Measurements from ENCODE around the gene ITGB4.

Gene ITGB4

DNA sequence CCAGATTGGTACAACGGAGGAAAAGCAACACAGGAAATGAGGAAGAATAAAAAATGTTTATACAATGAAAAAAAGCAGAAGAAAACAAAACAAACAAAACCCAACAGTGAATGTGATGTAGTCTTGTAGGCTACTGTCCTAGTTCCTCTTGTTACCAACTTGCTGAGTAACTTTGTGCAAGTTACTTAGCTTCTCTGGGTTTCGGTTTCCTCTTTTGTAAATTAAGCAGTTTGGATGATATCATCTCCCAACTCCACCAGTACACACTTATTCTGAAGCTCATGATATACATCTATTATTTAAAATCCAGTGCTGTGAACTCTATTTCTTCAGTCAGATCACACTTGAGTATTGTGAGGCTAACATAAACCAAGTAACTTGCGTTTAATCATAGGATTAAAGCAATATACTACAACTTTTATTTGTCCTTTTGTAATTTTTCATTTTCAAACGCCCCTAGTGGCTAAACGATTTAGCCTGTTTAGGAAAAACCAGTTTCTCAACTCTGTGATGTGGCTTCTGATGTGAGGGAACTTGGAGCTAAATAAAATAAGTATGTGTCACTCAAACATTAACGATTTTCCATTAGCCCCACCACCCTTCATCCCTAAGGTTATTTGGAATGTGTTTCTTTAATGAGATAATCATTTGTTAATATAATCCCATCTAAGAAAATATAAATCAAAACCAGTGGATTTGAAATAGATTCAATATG, 62.0 kb downstream of the ITGB4 start:
- in situ Hi-C loops (cut with HindIII; ENCODE audit: low sequenced_read_pairs), result loop anchor here (10.0 kb wide), 1 partner anchor 62 kb away; the partner anchor contains the start of gene UNC13D

- in situ Hi-C loops (cut with HindIII; ENCODE audit: low sequenced_read_pairs), result loop anchor here (10.0 kb wide), 1 partner anchor 61 kb away; the partner anchor contains the start of gene UNC13D
Measured at GRCh38 chr17:75783803-75784472, 62.7 kb downstream of the ITGB4 start.

GRCh38 chr17:75784473-75785015, 63.3 kb downstream of the ITGB4 start, which contains the start of gene UNK:
Gene UNK (plus strand): TSS chr17:75784806. CDS start chr17:75784881, 75 bp downstream.
- in situ Hi-C loops (cut with HindIII; ENCODE audit: low sequenced_read_pairs), result loop anchor here (5.0 to 10.0 kb wide), 2 partner anchors 60 to 78 kb away; partner anchors contain the start of gene UNC13D

GRCh38 chr17:75785016-75785890, 64.0 kb downstream of the ITGB4 start:
- in situ Hi-C loops (cut with HindIII; ENCODE audit: low sequenced_read_pairs), result loop anchor here (5.0 to 10.0 kb wide), 2 partner anchors 60 to 77 kb away; partner anchors contain the start of gene UNC13D

- in situ Hi-C loops (cut with HindIII; ENCODE audit: low sequenced_read_pairs), result no loop called here
Measured at GRCh38 chr17:75791254-75791653, 70.0 kb downstream of the ITGB4 start.

GRCh38 chr17:75793460-75793859, 72.2 kb downstream of the ITGB4 start:
- in situ Hi-C loops (cut with HindIII; ENCODE audit: low sequenced_read_pairs), result no loop called here

- in situ Hi-C loops (cut with HindIII; ENCODE audit: low sequenced_read_pairs), result no loop called here
Measured at GRCh38 chr17:75795820-75796607, 74.8 kb downstream of the ITGB4 start.

DNA sequence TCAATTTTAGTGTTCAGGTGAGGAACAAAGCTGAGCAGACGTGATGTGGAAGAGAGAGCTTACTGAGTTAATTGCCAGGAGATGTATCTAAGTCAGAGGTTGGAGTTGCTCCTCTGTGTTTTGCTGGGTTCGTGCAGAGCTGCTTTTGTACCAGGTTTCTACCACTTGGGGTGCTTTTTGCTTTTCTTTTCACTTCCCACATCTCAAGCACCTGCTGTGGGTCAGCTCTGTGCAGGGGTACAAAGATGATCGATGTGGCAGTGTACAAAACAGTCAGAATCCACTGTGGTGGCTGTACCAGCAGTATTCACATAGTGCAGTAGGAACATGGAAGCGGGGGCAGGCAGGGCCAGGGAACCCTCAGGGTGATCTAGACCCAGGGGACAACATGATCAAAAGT, 78.1 kb downstream of the ITGB4 start:
- in situ Hi-C loops (cut with HindIII; ENCODE audit: low sequenced_read_pairs), result no loop called here

- in situ Hi-C loops (cut with HindIII; ENCODE audit: low sequenced_read_pairs), result no loop called here
Measured at GRCh38 chr17:75803883-75804282, 82.6 kb downstream of the ITGB4 start.

DNA sequence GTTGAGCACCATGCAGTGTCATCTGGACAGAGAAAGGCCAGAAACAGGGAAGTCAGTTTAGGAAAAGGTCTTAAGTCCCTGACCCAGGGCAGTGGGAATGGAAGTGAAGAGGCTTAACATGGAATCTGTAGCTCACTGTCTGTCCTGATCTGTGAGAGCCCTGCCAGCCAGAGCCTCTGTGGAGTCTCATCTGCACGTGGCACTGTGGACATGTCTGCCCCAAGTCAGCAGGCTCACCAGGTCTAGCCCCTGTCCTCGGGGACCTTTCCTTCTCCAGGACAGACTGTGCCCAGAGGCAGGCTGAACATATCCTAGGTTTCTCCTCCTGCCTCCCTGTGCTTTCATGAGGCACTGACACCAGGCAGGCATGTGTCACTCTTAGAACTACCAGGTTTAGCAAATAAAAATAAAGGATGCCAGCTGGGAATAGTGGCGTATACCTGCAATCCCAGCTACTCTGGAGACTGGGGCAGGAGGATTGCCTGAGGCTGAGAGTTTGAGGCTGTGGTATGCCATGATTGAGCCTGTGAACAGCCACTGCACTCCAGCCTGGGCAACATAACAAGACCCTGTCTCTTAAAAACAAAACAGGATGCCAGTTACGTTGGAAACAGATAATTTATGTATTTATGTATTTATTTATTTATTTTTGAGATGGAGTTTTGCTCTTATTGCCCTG, 85.7 kb downstream of the ITGB4 start:
- in situ Hi-C loops (cut with HindIII; ENCODE audit: low sequenced_read_pairs), result no loop called here

All from endothelial cell of hepatic sinusoid (primary cell).